Endothelial cell of umbilical vein (primary cell): ENCODE measurements around the gene VWA8. TPM values are rescaled to one million over a fixed set of nuclear protein-coding genes. Genes with fewer than 3 reads are reported as not detected.

Experiments used
- BruUV-seq: library from RNA; stranded (reverse); fragments of 400-500 nt; replicated peaks from 2 replicates; lab custom pipeline; 2021; lab: Mats Ljungman, UMichigan
- CTCF ChIA-PET: fragments of 300-600, 350-600 bp; sonication (Branson Sonifier 250); formaldehyde crosslinking; loops from one replicate; lab custom pipeline; 2021; ENCODE audit warnings: antibody characterized with exemption, inconsistent platforms; lab: Charles Lee
- POLR2A ChIA-PET: fragments of 300-600, 350-600 bp; sonication (Branson Sonifier 250); formaldehyde crosslinking; loops from one replicate; lab custom pipeline; 2021; ENCODE audit warnings: antibody characterized with exemption, inconsistent platforms; lab: Charles Lee
- DNase-seq: peaks from one replicate; pipeline ENCODE4 v3.0.0-alpha.2; 2011; ENCODE audit warnings: low read depth, low spot score
- FAIRE-seq: peaks from 2 replicates; lab custom pipeline; 2011; peaks lifted over from hg19 to GRCh38; lab: Jason Lieb, UNC
- H2AFZ ChIP-seq: 2 replicates; pipeline ENCODE4 v1.6.0; 2012; ENCODE audit warnings: low read depth, low read length, control low read depth, inconsistent platforms
- H3K27ac ChIP-seq: 2 replicates; pipeline ENCODE4 v1.5.1; 2011; ENCODE audit warnings: low read depth, mild to moderate bottlenecking, control low read depth, low read length, moderate library complexity; ENCODE audit not compliant: insufficient read depth
- H3K27me3 ChIP-seq, 2 experiments: 2 replicates each; pipeline versions ENCODE4 v1.6.0 to v1.6.1; 2011; ENCODE audit warnings: low read length in 2 of 2, mixed read lengths in 1 of 2; ENCODE audit not compliant: control insufficient read depth in 2 of 2, insufficient read depth in 2 of 2
- H3K36me3 ChIP-seq, 2 experiments: 2 replicates in 1 of 2; 3 replicates in 1 of 2; pipeline ENCODE4 v1.5.1; 2011; ENCODE audit warnings: low read length in 2 of 2, mild to moderate bottlenecking in 1 of 2, moderate library complexity in 1 of 2; ENCODE audit not compliant: control insufficient read depth in 2 of 2, insufficient read depth in 2 of 2; ENCODE audit errors: extremely low read depth in 1 of 2
- H3K4me1 ChIP-seq: 3 replicates; pipeline ENCODE4 v1.5.1; 2011; ENCODE audit warnings: mild to moderate bottlenecking, low read length; ENCODE audit not compliant: control insufficient read depth, insufficient read depth; ENCODE audit errors: extremely low read depth
- H3K4me2 ChIP-seq: 2 replicates; pipeline ENCODE4 v1.6.1; 2011; ENCODE audit warnings: low read length, control low read depth, mixed read lengths; ENCODE audit not compliant: insufficient read depth
- H3K4me3 ChIP-seq, 3 experiments: fragments of 200-600 bp in 1 of 3; sonication (generic), shearing (Covaris generic) in 1 of 3; replicated peaks in 1 of 3; 2 replicates each; pipeline ENCODE4 v1.5.1; 2011 to 2016; ENCODE audit warnings: control low read depth in 3 of 3, low read length in 3 of 3, mild to moderate bottlenecking in 2 of 3, inconsistent platforms in 1 of 3, low read depth in 1 of 3, moderate library complexity in 1 of 3; ENCODE audit not compliant: insufficient read depth in 1 of 3
- H3K79me2 ChIP-seq: 2 replicates; pipeline ENCODE4 v1.6.0; 2012; ENCODE audit warnings: low read length, inconsistent platforms; ENCODE audit not compliant: control insufficient read depth, insufficient read depth
- H3K9ac ChIP-seq: replicated peaks from 2 replicates; pipeline ENCODE3; 2011; ENCODE audit warnings: low read length, control low read depth; ENCODE audit not compliant: insufficient read depth; ENCODE audit errors: extremely low read depth
- H3K9me1 ChIP-seq: replicated peaks from 3 replicates; pipeline ENCODE4 v1.6.0; 2011; ENCODE audit warnings: mild to moderate bottlenecking, low read length; ENCODE audit not compliant: control insufficient read depth, insufficient read depth; ENCODE audit errors: extremely low read depth
- H3K9me3 ChIP-seq: replicated peaks from 2 replicates; pipeline ENCODE4 v1.5.1; 2012; ENCODE audit warnings: low read length, inconsistent platforms; ENCODE audit not compliant: control insufficient read depth, insufficient read depth
- H4K20me1 ChIP-seq: replicated peaks from 2 replicates; pipeline ENCODE3; 2011; ENCODE audit warnings: mild to moderate bottlenecking, low read length; ENCODE audit not compliant: control insufficient read depth, insufficient read depth; ENCODE audit errors: extremely low read depth
- EZH2 ChIP-seq: IDR thresholded peaks from 2 replicates; pipeline ENCODE4 v1.6.1; 2012; ENCODE audit warnings: borderline replicate concordance, low read depth, mild to moderate bottlenecking, moderate library complexity, low read length, inconsistent platforms; ENCODE audit not compliant: severe bottlenecking
- FOS ChIP-seq: IDR thresholded peaks from 2 replicates; pipeline ENCODE4 v1.6.1; 2011; ENCODE audit warnings: mild to moderate bottlenecking, low read length, moderate library complexity, borderline replicate concordance; ENCODE audit not compliant: insufficient read depth
- GATA2 ChIP-seq: IDR thresholded peaks from 2 replicates; pipeline ENCODE4 v1.7.0; 2011; ENCODE audit warnings: low read depth, mild to moderate bottlenecking, moderate library complexity, mixed read lengths, low read length; ENCODE audit not compliant: insufficient read length, insufficient read depth
- JUN ChIP-seq: IDR thresholded peaks from 2 replicates; pipeline ENCODE4 v1.6.1; 2011; ENCODE audit warnings: borderline replicate concordance, low read depth; ENCODE audit not compliant: insufficient read length, insufficient read depth
- MYC ChIP-seq: IDR thresholded peaks from one replicate; pipeline ENCODE4 v1.6.1; 2011; ENCODE audit warnings: mild to moderate bottlenecking, low read depth, low read length
- POLR2A ChIP-seq: IDR thresholded peaks from 2 replicates; pipeline ENCODE4 v1.6.1; 2012; ENCODE audit warnings: low read depth, mild to moderate bottlenecking, control low read depth, low read length
- POLR2AphosphoS5 ChIP-seq: IDR thresholded peaks from 2 replicates; pipeline ENCODE4 v1.6.1; 2012; ENCODE audit warnings: low read depth, mild to moderate bottlenecking, control low read depth, low read length, moderate library complexity; ENCODE audit not compliant: insufficient read depth
- dilution Hi-C: fragments of 300-500 bp; cut with MboI; formaldehyde crosslinking; loops from one replicate; pipeline ENCODE4 v1.15.0; 2019; ENCODE audit warnings: low sequenced_read_pairs; ENCODE audit not compliant: extremely low pct_ligation_motif_present
- intact Hi-C: fragments of 100-400 bp; cut with micrococcal nuclease; formaldehyde crosslinking; loops from one replicate; pipeline ENCODE4 v1.10.0; 2022
- polyA plus RNA-seq, 4 experiments: library from polyadenylated mRNA; depleted of rRNA in 3 of 4; stranded (reverse) in 3 of 4; unstranded in 1 of 4; fragments of >200 nt; gene quantifications; 2 replicates each; pipeline versions ENCODE4 v1.2.1 to v1.2.3, GENCODE V29; 2011 to 2012; ENCODE audit warnings: missing spikeins in 1 of 4
- total RNA-seq: library from RNA; stranded (reverse); gene quantifications from 2 replicates; pipeline ENCODE4 v1.2.3, GENCODE V29; 2021
- TF ChIP-seq, protein P1 (sequence below), 2 donors: IDR thresholded peaks; 1 replicate in 1 of 2; 2 replicates in 1 of 2; pipeline ENCODE4 v1.5.1; 2011; ENCODE audit warnings: low read length in 2 of 2, mild to moderate bottlenecking in 2 of 2, moderate library complexity in 2 of 2, control low read depth in 1 of 2, inconsistent platforms in 1 of 2, low read depth in 1 of 2; ENCODE audit not compliant: insufficient read depth in 1 of 2; ENCODE audit errors: extremely low read depth in 1 of 2
- TF ChIP-seq, protein P2 (sequence below): IDR thresholded peaks from 2 replicates; pipeline ENCODE4 v1.6.1; 2011; ENCODE audit not compliant: insufficient read depth, insufficient read length

The VWA8 gene
- total and polyA plus RNA-seq, 2 donors (not counting 3 experiments of a cell fraction or from before 2014, with no cell fraction given): 2.9 to 11.3 TPM

- H3K79me2 ChIP-seq: no peaks in the 10 kb centered on the region
- H3K9ac ChIP-seq: no peak overlapping the region
- dilution Hi-C loops: no loop called here
- CTCF ChIA-PET: no interaction called here
- no peak for TF ChIP-seq GATA2
- TF ChIP-seq, protein P1, sequence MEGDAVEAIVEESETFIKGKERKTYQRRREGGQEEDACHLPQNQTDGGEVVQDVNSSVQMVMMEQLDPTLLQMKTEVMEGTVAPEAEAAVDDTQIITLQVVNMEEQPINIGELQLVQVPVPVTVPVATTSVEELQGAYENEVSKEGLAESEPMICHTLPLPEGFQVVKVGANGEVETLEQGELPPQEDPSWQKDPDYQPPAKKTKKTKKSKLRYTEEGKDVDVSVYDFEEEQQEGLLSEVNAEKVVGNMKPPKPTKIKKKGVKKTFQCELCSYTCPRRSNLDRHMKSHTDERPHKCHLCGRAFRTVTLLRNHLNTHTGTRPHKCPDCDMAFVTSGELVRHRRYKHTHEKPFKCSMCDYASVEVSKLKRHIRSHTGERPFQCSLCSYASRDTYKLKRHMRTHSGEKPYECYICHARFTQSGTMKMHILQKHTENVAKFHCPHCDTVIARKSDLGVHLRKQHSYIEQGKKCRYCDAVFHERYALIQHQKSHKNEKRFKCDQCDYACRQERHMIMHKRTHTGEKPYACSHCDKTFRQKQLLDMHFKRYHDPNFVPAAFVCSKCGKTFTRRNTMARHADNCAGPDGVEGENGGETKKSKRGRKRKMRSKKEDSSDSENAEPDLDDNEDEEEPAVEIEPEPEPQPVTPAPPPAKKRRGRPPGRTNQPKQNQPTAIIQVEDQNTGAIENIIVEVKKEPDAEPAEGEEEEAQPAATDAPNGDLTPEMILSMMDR (IDR thresholded peaks at IDR 0.05; ENCODE audit: extremely low read depth in 1 of 2, insufficient read depth in 1 of 2, low read depth in 1 of 2, low read length in 2 of 2): no peak
- TF ChIP-seq JUN: no peak
- no peak overlapping the region for H3K4me2 ChIP-seq
- H3K4me3 ChIP-seq: no peak overlapping the region
- no peaks in the 10 kb centered on the region for H3K36me3 ChIP-seq
- H3K4me1 ChIP-seq: no peaks in the 10 kb centered on the region
- no peaks in the 10 kb centered on the region for H3K27me3 ChIP-seq
- H3K27ac ChIP-seq: no peak overlapping the region
- H3K9me3 ChIP-seq: no peaks in the 10 kb centered on the region
- H2AFZ ChIP-seq: no peak overlapping the region
- no peaks in the 10 kb centered on the region for H4K20me1 ChIP-seq
- DNase-seq (no peak), FAIRE-seq (no peak)
- intact Hi-C loops: no loop called here
- BruUV-seq: no TSS peak
- H3K9me1 ChIP-seq: no peaks in the 10 kb centered on the region
- POLR2A ChIA-PET: no interaction called here
These were observed 158.7 kb downstream of the VWA8 start for GRCh38 chr13:41802043-41802683.

- peaks cover 8% of the 10 kb centered on the region for H3K4me1 ChIP-seq
- no peaks in the 10 kb centered on the region for H3K36me3 ChIP-seq
- no peak overlapping the region for H2AFZ ChIP-seq
- no peak overlapping the region for H3K4me3 ChIP-seq
- no peak overlapping the region for H3K27ac ChIP-seq
- dilution Hi-C loops (no loop called here), intact Hi-C loops (no loop called here)
- no peak overlapping the region for H3K4me2 ChIP-seq
- no TSS peak for BruUV-seq
- no peaks in the 10 kb centered on the region for H3K27me3 ChIP-seq
- DNase-seq (no peak), FAIRE-seq (no peak)
- H4K20me1 ChIP-seq: no peaks in the 10 kb centered on the region
- H3K9me3 ChIP-seq: no peaks in the 10 kb centered on the region
- H3K79me2 ChIP-seq: no peaks in the 10 kb centered on the region
- H3K9ac ChIP-seq: no peak overlapping the region
- ChIA-PET CTCF (no interaction called here), POLR2A (no interaction called here)
- H3K9me1 ChIP-seq: no peaks in the 10 kb centered on the region
- TF ChIP-seq GATA2: no peak
- TF ChIP-seq, protein P1 (IDR thresholded peaks at IDR 0.05; ENCODE audit: extremely low read depth in 1 of 2, insufficient read depth in 1 of 2, low read depth in 1 of 2, low read length in 2 of 2): no peak
- no peak for TF ChIP-seq EZH2
- TF ChIP-seq JUN: no peak
- no peak for TF ChIP-seq POLR2AphosphoS5
- no peak for TF ChIP-seq MYC
- TF ChIP-seq POLR2A: no peak
- TF ChIP-seq, protein P2, sequence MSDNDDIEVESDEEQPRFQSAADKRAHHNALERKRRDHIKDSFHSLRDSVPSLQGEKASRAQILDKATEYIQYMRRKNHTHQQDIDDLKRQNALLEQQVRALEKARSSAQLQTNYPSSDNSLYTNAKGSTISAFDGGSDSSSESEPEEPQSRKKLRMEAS: no peak
- TF ChIP-seq FOS: no peak
These were observed 169.9 kb downstream of the VWA8 start for GRCh38 chr13:41791056-41791455.
